Hepatocyte (in vitro differentiated cells): ENCODE data around the gene LCN12. TPM values are rescaled to one million over a fixed set of nuclear protein-coding genes. Genes with fewer than 3 reads are reported as not detected.

Source experiments
- DNase-seq: peaks from one replicate; pipeline ENCODE4 v3.0.0-alpha.2; 2016; ENCODE audit warnings: low spot score
- H2AFZ ChIP-seq: fragments of 200-600 bp; sonication (generic); 2 replicates; pipeline ENCODE4 v1.6.0; 2016; ENCODE audit warnings: antibody characterized with exemption, mild to moderate bottlenecking
- H3K27ac ChIP-seq: fragments of 200-600 bp; sonication (generic); 2 replicates; pipeline ENCODE4 v1.5.1; 2016; ENCODE audit warnings: mild to moderate bottlenecking
- H3K27me3 ChIP-seq: fragments of 200-600 bp; sonication (generic); 2 replicates; pipeline ENCODE4 v1.6.1; 2016
- H3K36me3 ChIP-seq: fragments of 200-600 bp; sonication (generic); replicated peaks from 2 replicates; pipeline ENCODE4 v1.5.1; 2016; ENCODE audit warnings: low read depth; ENCODE audit not compliant: insufficient read depth
- H3K4me1 ChIP-seq: fragments of 200-600 bp; sonication (generic); 2 replicates; pipeline ENCODE4 v1.5.1; 2016; ENCODE audit warnings: mild to moderate bottlenecking, moderate library complexity; ENCODE audit not compliant: insufficient read depth
- H3K4me2 ChIP-seq: fragments of 200-600 bp; sonication (generic); 2 replicates; pipeline ENCODE4 v1.6.0; 2016
- H3K4me3 ChIP-seq: fragments of 200-600 bp; sonication (generic); 2 replicates; pipeline ENCODE4 v1.5.1; 2016; ENCODE audit warnings: mild to moderate bottlenecking
- H3K79me2 ChIP-seq: fragments of 200-600 bp; sonication (generic); 2 replicates; pipeline ENCODE4 v1.6.0; 2017; ENCODE audit warnings: mild to moderate bottlenecking
- H3K9me2 ChIP-seq: fragments of 200-600 bp; sonication (generic); replicated peaks from 2 replicates; pipeline ENCODE4 v1.6.0; 2017; ENCODE audit warnings: mild to moderate bottlenecking; ENCODE audit not compliant: insufficient read depth
- H3K9me3 ChIP-seq: fragments of 200-600 bp; sonication (generic); 2 replicates; pipeline ENCODE4 v1.5.1; 2016; ENCODE audit warnings: low read depth, mild to moderate bottlenecking
- H4K20me1 ChIP-seq: fragments of 200-600 bp; sonication (generic); 2 replicates; pipeline ENCODE4 v1.6.0; 2016; ENCODE audit warnings: mild to moderate bottlenecking; ENCODE audit not compliant: insufficient read depth, poor library complexity, severe bottlenecking
- EZH2 ChIP-seq: fragments of 200-600 bp; sonication (generic); IDR thresholded peaks from 2 replicates; pipeline ENCODE4 v1.6.1; 2016; ENCODE audit warnings: antibody characterized with exemption, mild to moderate bottlenecking, borderline replicate concordance
- EZH2phosphoT487 ChIP-seq: fragments of 200-600 bp; sonication (generic); IDR thresholded peaks from one replicate; pipeline ENCODE4 v1.6.1; 2018; ENCODE audit warnings: antibody characterized with exemption, mild to moderate bottlenecking, low read depth, moderate library complexity; ENCODE audit not compliant: unreplicated experiment, severe bottlenecking
- WGBS: methylation state at CpG from one replicate; pipeline ENCODE4 v1.1.6; 2016; ENCODE audit warnings: low lambda C conversion rate; ENCODE audit errors: missing lambda C conversion rate; 5-methylcytosine and 5-hydroxymethylcytosine counted together
- polyA plus RNA-seq: library from polyadenylated mRNA; unstranded; fragments of >200 nt; fragmentation: Nextera tagmentation; extraction: Ambion mirVana; gene quantifications from 2 replicates; pipeline ENCODE4 v1.2.1, GENCODE V29; 2016
- total RNA-seq: library from RNA; depleted of rRNA; stranded (reverse); fragments of >200 nt; gene quantifications from 2 replicates; pipeline ENCODE4 v1.2.3, GENCODE V29; 2014
- TF ChIP-seq, protein P1 (sequence below): fragments of 200-600 bp; sonication (generic); IDR thresholded peaks from 2 replicates; pipeline ENCODE4 v1.5.1; 2016; ENCODE audit warnings: antibody characterized with exemption, mild to moderate bottlenecking; ENCODE audit not compliant: poor library complexity

LCN12 gene
- total and polyA plus RNA-seq, 2 experiments from 2014 or later: 4.1 to 27.4 TPM

DNA sequence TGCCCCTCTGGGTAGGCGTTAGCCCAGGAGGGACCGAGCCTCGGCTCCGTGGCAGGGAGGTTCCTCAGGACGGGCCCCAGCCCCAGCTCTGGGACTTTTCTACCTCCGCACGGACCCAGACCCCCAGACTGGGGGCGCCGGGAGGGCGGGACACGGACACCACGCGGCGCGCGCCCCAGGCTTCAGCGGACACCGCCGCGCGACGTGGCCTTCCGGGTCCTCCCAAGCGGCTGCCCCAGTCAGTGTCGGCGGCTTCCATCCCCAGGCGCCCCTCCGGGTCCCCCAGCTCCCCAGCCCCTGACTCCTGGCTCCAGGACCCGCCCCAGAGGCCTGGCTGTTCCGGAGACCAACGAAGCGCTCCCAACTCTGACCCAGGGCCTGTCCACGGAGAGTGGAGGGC lies 33.8 kb downstream of the LCN12 start:
- Histone ChIP-seq H3K4me2 (peak overlapping the region; percentile 54), H3K36me3 (no peaks in the 10 kb centered on the region), H3K4me1 (peaks cover 3% of the 10 kb centered on the region), H3K79me2 (no peaks in the 10 kb centered on the region), H4K20me1 (no peaks in the 10 kb centered on the region), H3K27ac (no peak overlapping the region), H3K27me3 (peaks cover 15% of the 10 kb centered on the region), H3K9me2 (no peaks in the 10 kb centered on the region), H3K4me3 (no peak overlapping the region), H2AFZ (no peak overlapping the region), H3K9me3 (no peaks in the 10 kb centered on the region)
- no peak for DNase-seq
- TF ChIP-seq EZH2phosphoT487: no peak
- TF ChIP-seq, protein P1, sequence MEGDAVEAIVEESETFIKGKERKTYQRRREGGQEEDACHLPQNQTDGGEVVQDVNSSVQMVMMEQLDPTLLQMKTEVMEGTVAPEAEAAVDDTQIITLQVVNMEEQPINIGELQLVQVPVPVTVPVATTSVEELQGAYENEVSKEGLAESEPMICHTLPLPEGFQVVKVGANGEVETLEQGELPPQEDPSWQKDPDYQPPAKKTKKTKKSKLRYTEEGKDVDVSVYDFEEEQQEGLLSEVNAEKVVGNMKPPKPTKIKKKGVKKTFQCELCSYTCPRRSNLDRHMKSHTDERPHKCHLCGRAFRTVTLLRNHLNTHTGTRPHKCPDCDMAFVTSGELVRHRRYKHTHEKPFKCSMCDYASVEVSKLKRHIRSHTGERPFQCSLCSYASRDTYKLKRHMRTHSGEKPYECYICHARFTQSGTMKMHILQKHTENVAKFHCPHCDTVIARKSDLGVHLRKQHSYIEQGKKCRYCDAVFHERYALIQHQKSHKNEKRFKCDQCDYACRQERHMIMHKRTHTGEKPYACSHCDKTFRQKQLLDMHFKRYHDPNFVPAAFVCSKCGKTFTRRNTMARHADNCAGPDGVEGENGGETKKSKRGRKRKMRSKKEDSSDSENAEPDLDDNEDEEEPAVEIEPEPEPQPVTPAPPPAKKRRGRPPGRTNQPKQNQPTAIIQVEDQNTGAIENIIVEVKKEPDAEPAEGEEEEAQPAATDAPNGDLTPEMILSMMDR: no peak
- no peak for TF ChIP-seq EZH2
- WGBS: 33% methylated on average over 7 of the region's 33 CpGs

DNA sequence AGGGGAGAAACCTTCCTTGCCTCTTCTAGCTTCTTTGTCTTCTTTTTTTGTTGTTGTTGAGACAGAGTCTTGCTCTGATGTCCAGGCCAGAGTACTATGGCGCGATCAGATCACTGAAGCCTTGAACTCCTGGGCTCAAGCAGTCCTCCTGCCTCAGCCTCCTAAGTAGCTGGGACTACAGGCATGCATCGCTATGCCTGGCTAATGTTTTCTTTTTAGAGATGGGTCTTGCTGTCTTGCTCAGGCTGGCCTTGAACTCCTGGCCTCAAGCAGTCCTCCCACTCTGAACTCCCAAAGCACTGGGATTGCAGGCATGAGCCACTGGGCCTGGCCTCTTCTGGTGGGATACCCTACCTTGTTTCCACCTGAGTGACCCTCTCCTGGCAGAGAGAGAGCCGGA lies 36.8 kb downstream of the LCN12 start:
- Histone ChIP-seq H2AFZ (no peak overlapping the region), H3K36me3 (no peaks in the 10 kb centered on the region), H3K4me3 (no peak overlapping the region), H3K4me2 (no peak overlapping the region), H3K79me2 (peaks cover 7% of the 10 kb centered on the region), H3K27me3 (peaks cover 15% of the 10 kb centered on the region), H4K20me1 (no peaks in the 10 kb centered on the region), H3K27ac (no peak overlapping the region), H3K9me3 (no peaks in the 10 kb centered on the region), H3K4me1 (peaks cover 3% of the 10 kb centered on the region), H3K9me2 (no peaks in the 10 kb centered on the region)
- 95% methylated on average over 4 of the region's 4 CpGs for WGBS
- TF ChIP-seq, protein P1: no peak
- TF ChIP-seq EZH2 (no peak), EZH2phosphoT487 (no peak)
- no peak for DNase-seq

DNA sequence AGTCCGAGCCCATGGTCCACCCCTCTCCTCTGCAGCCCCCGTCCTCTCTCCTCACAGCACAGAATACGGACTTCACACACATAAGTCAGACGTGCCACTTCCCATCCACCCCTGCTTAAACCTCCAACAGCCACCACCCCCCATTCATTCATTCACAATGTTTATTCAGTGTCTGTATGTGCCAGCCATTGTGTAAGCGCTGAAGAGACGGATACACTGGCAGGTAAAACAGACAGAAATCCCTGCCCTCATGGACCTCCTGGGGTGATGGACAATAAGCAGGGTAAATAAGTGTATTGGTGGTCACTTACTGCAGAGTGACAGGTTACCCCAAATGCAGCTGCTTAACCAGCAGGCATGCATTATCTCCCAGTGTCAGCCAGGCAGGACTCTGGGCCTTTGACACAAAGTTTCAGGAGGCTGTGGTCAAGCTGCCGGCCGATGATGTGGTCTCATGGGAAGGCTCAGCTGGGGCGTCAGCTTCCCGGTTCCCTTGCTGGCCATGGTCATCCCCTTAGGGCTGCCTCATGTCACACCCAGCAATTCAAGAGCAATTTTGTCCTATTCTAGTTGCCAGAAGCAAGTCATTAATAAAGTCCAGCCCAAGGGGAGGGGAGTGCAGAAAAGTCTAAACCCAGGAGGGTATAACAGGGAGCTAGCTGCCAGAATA lies 38.3 kb downstream of the LCN12 start:
- peaks cover 10% of the 10 kb centered on the region for H3K27me3 ChIP-seq
- H3K9me2 ChIP-seq: no peaks in the 10 kb centered on the region
- H3K79me2 ChIP-seq: peaks cover 7% of the 10 kb centered on the region
- H3K4me2 ChIP-seq: no peak overlapping the region
- H3K4me3 ChIP-seq: no peak overlapping the region
- TF ChIP-seq EZH2phosphoT487 (no peak), EZH2 (no peak)
- TF ChIP-seq, protein P1: no peak
- no peak for DNase-seq
- no peaks in the 10 kb centered on the region for H3K36me3 ChIP-seq
- H3K4me1 ChIP-seq: peaks cover 3% of the 10 kb centered on the region
- 77% methylated on average over 10 of the region's 10 CpGs for WGBS
- H2AFZ ChIP-seq: no peak overlapping the region
- H3K9me3 ChIP-seq: no peaks in the 10 kb centered on the region
- H3K27ac ChIP-seq: no peak overlapping the region
- no peaks in the 10 kb centered on the region for H4K20me1 ChIP-seq
